MM.1S (cell line): ENCODE results near the gene C11orf21.

Experiments used
- DNase-seq: peaks from one replicate; pipeline ENCODE4 v3.0.0-alpha.2; 2015
- H2AFZ ChIP-seq: fragments of 300-600 bp; sonication (generic); 2 replicates; pipeline ENCODE4 v1.6.0; 2016; ENCODE audit warnings: antibody characterized with exemption, low read length
- H3F3A ChIP-seq: fragments of 300-600 bp; sonication (generic); 2 replicates; pipeline ENCODE4 v1.6.1; 2016; ENCODE audit warnings: mild to moderate bottlenecking, antibody characterized with exemption, low read length, moderate library complexity, mixed read lengths; ENCODE audit not compliant: insufficient read depth
- H3K27ac ChIP-seq: fragments of 300-600 bp; sonication (generic); 2 replicates; pipeline ENCODE4 v1.5.1; 2016; ENCODE audit warnings: mild to moderate bottlenecking, low read length
- H3K27me3 ChIP-seq: fragments of 300-600 bp; sonication (generic); replicated peaks from 2 replicates; pipeline ENCODE4 v1.6.0; 2016; ENCODE audit warnings: low read length; ENCODE audit not compliant: insufficient read depth
- H3K36me3 ChIP-seq: fragments of 300-600 bp; sonication (generic); replicated peaks from 2 replicates; pipeline ENCODE4 v1.6.1; 2016; ENCODE audit warnings: mild to moderate bottlenecking, low read length, mixed read lengths; ENCODE audit not compliant: insufficient read depth
- H3K4me1 ChIP-seq: fragments of 300-600 bp; sonication (generic); 2 replicates; pipeline ENCODE4 v1.6.1; 2016; ENCODE audit warnings: low read length, mixed read lengths
- H3K4me2 ChIP-seq: fragments of 300-600 bp; sonication (generic); 2 replicates; pipeline ENCODE4 v1.6.0; 2016; ENCODE audit warnings: low read depth, low read length
- H3K4me3 ChIP-seq: fragments of 300-600 bp; sonication (generic); 2 replicates; pipeline ENCODE4 v1.5.1; 2016; ENCODE audit warnings: low read length, mixed read lengths
- H3K79me2 ChIP-seq: fragments of 300-600 bp; sonication (generic); 2 replicates; pipeline ENCODE4 v1.6.1; 2016; ENCODE audit warnings: mixed run types, low read length, mixed read lengths
- H3K9ac ChIP-seq: fragments of 300-600 bp; sonication (generic); 2 replicates; pipeline ENCODE4 v1.6.1; 2016; ENCODE audit warnings: low read length, mixed read lengths
- H3K9me2 ChIP-seq: fragments of 300-600 bp; sonication (generic); replicated peaks from 2 replicates; pipeline ENCODE4 v1.6.1; 2016; ENCODE audit warnings: mild to moderate bottlenecking, low read length, mixed read lengths; ENCODE audit not compliant: insufficient read depth
- H3K9me3 ChIP-seq: fragments of 300-600 bp; sonication (generic); replicated peaks from 2 replicates; pipeline ENCODE4 v1.6.1; 2016; ENCODE audit warnings: mild to moderate bottlenecking, low read length, mixed read lengths; ENCODE audit not compliant: insufficient read depth
- H4K20me1 ChIP-seq: fragments of 300-600 bp; sonication (generic); 2 replicates; pipeline ENCODE4 v1.6.1; 2016; ENCODE audit warnings: mild to moderate bottlenecking, low read length, moderate library complexity, mixed read lengths; ENCODE audit not compliant: insufficient read depth
- CTCF ChIP-seq: fragments of 300-600 bp; sonication (generic); IDR thresholded peaks from 2 replicates; pipeline ENCODE4 v1.5.1; 2016; ENCODE audit warnings: antibody characterized with exemption, low read length, mixed read lengths
- EZH2 ChIP-seq: fragments of 300-600 bp; sonication (generic); optimal IDR thresholded peaks from 2 replicates; pipeline ENCODE3; 2017; ENCODE audit warnings: low read depth, mild to moderate bottlenecking, antibody characterized with exemption, low read length, mixed read lengths
- EZH2phosphoT487 ChIP-seq: fragments of 300-600 bp; sonication (generic); IDR thresholded peaks from 2 replicates; pipeline ENCODE4 v1.6.1; 2018; ENCODE audit warnings: antibody characterized with exemption, low read length

The C11orf21 gene

GRCh38 chr11:2267851-2268728 lies 33.6 kb downstream of the C11orf21 start:
- no peaks in the 10 kb centered on the region for H3K79me2 ChIP-seq
- H3K36me3 ChIP-seq = no peaks in the 10 kb centered on the region
- no peak overlapping the region for H3K9ac ChIP-seq
- H3K27me3 ChIP-seq = peaks cover 63% of the 10 kb centered on the region
- no peaks in the 10 kb centered on the region for H3K9me3 ChIP-seq
- DNase-seq = no peak
- no peak overlapping the region for H2AFZ ChIP-seq
- H3K4me3 ChIP-seq = no peak overlapping the region
- H3K4me2 ChIP-seq = no peak overlapping the region
- no peak overlapping the region for H3K27ac ChIP-seq
- no peaks in the 10 kb centered on the region for H3K9me2 ChIP-seq
- TF ChIP-seq CTCF (no peak), EZH2phosphoT487 (no peak), EZH2 (no peak)
- H3F3A ChIP-seq = peaks cover 5% of the 10 kb centered on the region; the same call in 1 of the 2 replicates
- peaks cover 7% of the 10 kb centered on the region; the same call in 1 of the 2 replicates for H3K4me1 ChIP-seq
- no peaks in the 10 kb centered on the region for H4K20me1 ChIP-seq

DNA sequence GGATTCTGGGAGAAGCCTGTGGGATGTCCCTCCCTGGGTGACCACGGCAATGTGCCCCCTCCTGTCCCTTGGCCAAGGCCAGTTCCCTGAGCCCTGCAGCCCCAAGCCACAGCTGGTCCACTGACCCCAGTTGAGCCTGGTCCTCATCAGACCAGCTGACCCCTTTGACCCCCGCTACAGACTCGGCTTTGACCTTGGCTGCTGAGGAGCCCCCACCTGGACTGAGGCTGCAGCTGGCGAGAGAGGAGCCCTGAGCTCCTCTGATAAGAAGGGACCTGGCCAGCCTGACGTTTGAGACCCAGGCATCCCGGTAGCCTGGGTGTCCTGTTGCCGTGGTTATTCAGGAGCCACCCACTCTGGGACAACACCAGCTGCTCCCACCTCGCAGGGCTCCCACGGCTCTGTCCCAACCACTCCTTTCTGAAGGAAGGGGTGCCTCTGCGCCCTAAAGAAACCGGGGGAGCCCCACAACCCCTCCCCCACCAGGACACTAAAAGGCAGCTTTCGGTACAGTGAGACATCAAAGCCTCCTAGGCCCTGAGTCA lies 34.3 kb downstream of the C11orf21 start:
- no peak for DNase-seq
- Histone ChIP-seq H3K79me2 (no peaks in the 10 kb centered on the region), H4K20me1 (no peaks in the 10 kb centered on the region), H3K27me3 (peaks cover 62% of the 10 kb centered on the region), H3K4me3 (no peak overlapping the region), H2AFZ (no peak overlapping the region), H3K27ac (no peak overlapping the region), H3F3A (peaks cover 5% of the 10 kb centered on the region; the same call in 1 of the 2 replicates), H3K9me2 (no peaks in the 10 kb centered on the region), H3K36me3 (no peaks in the 10 kb centered on the region), H3K9me3 (no peaks in the 10 kb centered on the region), H3K9ac (no peak overlapping the region), H3K4me2 (no peak overlapping the region), H3K4me1 (peaks cover 7% of the 10 kb centered on the region; the same call in 1 of the 2 replicates)
- TF ChIP-seq CTCF = no peak
- TF ChIP-seq EZH2phosphoT487 = no peak
- no peak for TF ChIP-seq EZH2

GRCh38 chr11:2266586-2267305 lies 35.0 kb downstream of the C11orf21 start:
- DNase-seq = no peak
- Histone ChIP-seq H3K4me3 (no peak overlapping the region), H3F3A (peaks cover 5% of the 10 kb centered on the region; the same call in 1 of the 2 replicates), H3K27ac (no peak overlapping the region), H3K79me2 (no peaks in the 10 kb centered on the region), H3K4me1 (peaks cover 7% of the 10 kb centered on the region; the same call in 1 of the 2 replicates), H3K36me3 (no peaks in the 10 kb centered on the region), H3K27me3 (peaks cover 62% of the 10 kb centered on the region), H3K9me2 (no peaks in the 10 kb centered on the region), H2AFZ (no peak overlapping the region), H3K9me3 (no peaks in the 10 kb centered on the region), H3K9ac (no peak overlapping the region), H4K20me1 (no peaks in the 10 kb centered on the region), H3K4me2 (peak overlapping the region; percentile 64; the same call in 1 of the 2 replicates)
- TF ChIP-seq EZH2 = no peak
